Hepatocyte (in vitro differentiated cells): Measurements from ENCODE around the gene ZMYND8.

Experiments
- CTCF ChIP-seq: fragments of 200-600 bp; sonication (generic); IDR thresholded peaks from 2 replicates; pipeline ENCODE4 v1.5.1; 2016; ENCODE audit warnings: antibody characterized with exemption, mild to moderate bottlenecking; ENCODE audit not compliant: poor library complexity
- EZH2 ChIP-seq: fragments of 200-600 bp; sonication (generic); IDR thresholded peaks from 2 replicates; pipeline ENCODE4 v1.6.1; 2016; ENCODE audit warnings: antibody characterized with exemption, mild to moderate bottlenecking, borderline replicate concordance
- EZH2phosphoT487 ChIP-seq: fragments of 200-600 bp; sonication (generic); IDR thresholded peaks from one replicate; pipeline ENCODE4 v1.6.1; 2018; ENCODE audit warnings: antibody characterized with exemption, mild to moderate bottlenecking, low read depth, moderate library complexity; ENCODE audit not compliant: unreplicated experiment, severe bottlenecking

- TF ChIP-seq EZH2 (no peak), CTCF (no peak), EZH2phosphoT487 (no peak)
Measured at GRCh38 chr20:47356526-47357295, at the start of gene ZMYND8.
